Psoas muscle (tissue), 8 donors: Measurements from ENCODE around the gene CCNY. TPM values are rescaled to one million over a fixed set of nuclear protein-coding genes. Genes with fewer than 3 reads are reported as not detected.

Experiments used
- ATAC-seq, 4 donors: fragments of 200-7000 bp; cut with Tn5 transposase; one replicate each; pipeline ENCODE4 v1.9.1; 2020; ENCODE audit warnings: moderate library complexity in 3 of 4, mild to moderate bottlenecking in 2 of 4
- DNase-seq, 2 donors: peaks; one replicate each; pipeline ENCODE4 v3.0.0-alpha.2; 2020
- H3K27ac ChIP-seq: fragments of 200-600 bp; one replicate; pipeline ENCODE4 v1.8.0; 2022
- H3K27me3 ChIP-seq, 3 donors: fragments of 200-600 bp in 1 of 3; one replicate each; pipeline versions ENCODE4 v1.6.1 to v1.8.0; 2013 to 2022; ENCODE audit warnings: low read length in 2 of 3, mild to moderate bottlenecking in 2 of 3, moderate library complexity in 1 of 3; ENCODE audit not compliant: insufficient read depth in 3 of 3
- H3K36me3 ChIP-seq, 2 donors: fragments of 200-600 bp in 1 of 2; one replicate each; pipeline versions ENCODE4 v1.6.1 to v1.8.0; 2013 to 2022; ENCODE audit warnings: low read depth in 1 of 2, mild to moderate bottlenecking in 1 of 2, moderate library complexity in 1 of 2; ENCODE audit not compliant: insufficient read depth in 1 of 2
- H3K4me1 ChIP-seq: fragments of 200-600 bp; one replicate; pipeline ENCODE4 v1.8.0; 2022
- H3K4me3 ChIP-seq: fragments of 200-600 bp; one replicate; pipeline ENCODE4 v1.8.0; 2022; ENCODE audit warnings: mild to moderate bottlenecking
- H3K9me3 ChIP-seq: fragments of 200-600 bp; one replicate; pipeline ENCODE4 v1.8.0; 2022
- CTCF ChIP-seq: fragments of 200-600 bp; IDR thresholded peaks from one replicate; pipeline ENCODE4 v1.8.0; 2022; ENCODE audit warnings: antibody characterized with exemption
- WGBS, 3 donors: extraction: QIAGEN DNeasy Blood & Tissue Kit; methylation state at CpG; one replicate each; pipeline versions ENCODE4 v1.1.6 to v1.1.7; 2013; 5-methylcytosine and 5-hydroxymethylcytosine counted together
- intact Hi-C, 2 donors: fragments of 100-400 bp; cut with DNase I; formaldehyde crosslinking; loops; one replicate each; pipeline versions ENCODE4 v1.11.0 to v1.14.2; 2022
- polyA plus RNA-seq, 3 donors: library from polyadenylated mRNA; stranded (reverse); fragments of 200-250 nt; gene quantifications; one replicate each; pipeline ENCODE4 v1.2.3, GENCODE V29; 2013
- total RNA-seq, 4 donors: library from RNA; stranded (reverse); fragmentation: NEBNext Ultra II Directional in 2 of 4; extraction: Animal tissue kit (Norgen Biotek cat#: 25700) in 2 of 4; gene quantifications; one replicate each; pipeline versions ENCODE4 v1.2.1 to v1.2.4, GENCODE V29; 2021 to 2023
- donor health status: healthy with polysubstance abuse.
- donor health status: DM: no; HTN: no; CAD: no; lungs with moderate emphysema.
- donor health status: Bipolar disorder and iron deficiency.
- donor health status: healthy.
- donor health status: DM: yes; HTN: yes; CAD: no.
- donor health status: DM: no; HTN: no; CAD: no.
- donor health status: DM: no; HTN: no; CAD: no.
- donor health status: DM: yes; HTN: yes; CAD: no.

The CCNY gene
- total and polyA plus RNA-seq, 7 donors, result 21.2 to 55.8 (median 47.0) TPM

DNA sequence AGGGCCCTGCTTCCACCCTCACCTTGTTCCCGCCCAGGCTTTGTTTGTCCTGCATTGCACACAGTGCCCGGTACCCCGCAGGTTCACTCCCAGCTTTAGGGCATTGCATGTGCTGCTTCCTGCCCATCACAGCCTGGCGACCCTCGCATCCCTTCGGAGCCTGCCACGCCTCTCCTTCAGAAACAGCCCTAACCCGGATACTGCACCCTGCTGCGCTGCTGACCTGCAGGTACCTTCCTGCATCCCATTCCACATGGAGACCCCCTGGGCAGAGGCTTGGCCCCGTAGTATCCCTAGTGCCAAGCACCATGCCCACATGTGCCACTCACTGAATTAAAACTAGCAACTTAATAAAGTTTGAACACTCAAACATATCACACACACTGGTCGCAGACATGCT, 249.0 kb downstream of the CCNY start:
- no peak for DNase-seq
- intact Hi-C loops, result no loop called here
- H3K4me3 ChIP-seq, result no peak overlapping the region
- no peaks in the 10 kb centered on the region for H3K36me3 ChIP-seq
- no peaks in the 10 kb centered on the region for H3K9me3 ChIP-seq
- H3K4me1 ChIP-seq, result no peaks in the 10 kb centered on the region
- 94 to 97% (median 94%) methylated on average over 11 of the region's 11 CpGs for WGBS, 3 donors
- H3K27me3 ChIP-seq, result peaks cover 0 to 1% (median 0%) of the 10 kb centered on the region in 3 donors
- TF ChIP-seq CTCF, result no peak
- no peak for ATAC-seq
- H3K27ac ChIP-seq, result no peak overlapping the region

GRCh38 chr10:35585903-35586535, 249.7 kb downstream of the CCNY start:
- DNase-seq (no peak), ATAC-seq (peak in 1 of 4 donors; percentile 40)
- intact Hi-C loops, result no loop called here
- Histone ChIP-seq H3K4me3 (no peak overlapping the region), H3K36me3 (no peaks in the 10 kb centered on the region), H3K4me1 (no peaks in the 10 kb centered on the region), H3K9me3 (no peaks in the 10 kb centered on the region), H3K27me3 (peaks cover 0 to 1% (median 0%) of the 10 kb centered on the region in 3 donors), H3K27ac (no peak overlapping the region)
- no peak for TF ChIP-seq CTCF
- WGBS, 3 donors, result 29 to 31% (median 30%) methylated on average over 8 of the region's 8 CpGs

GRCh38 chr10:35588836-35589235, 252.5 kb downstream of the CCNY start:
- H3K27ac ChIP-seq, result no peak overlapping the region
- TF ChIP-seq CTCF, result no peak

GRCh38 chr10:35592441-35592840, 256.1 kb downstream of the CCNY start:
- 92 to 94% (median 93%) methylated on average over 4 of the region's 4 CpGs for WGBS, 3 donors
- H3K27me3 ChIP-seq, result no peaks in the 10 kb centered on the region
- H3K4me1 ChIP-seq, result no peaks in the 10 kb centered on the region
- no peaks in the 10 kb centered on the region for H3K9me3 ChIP-seq
- intact Hi-C loops, result loop anchor here in 1 of 2 donors (10.0 kb wide), 1 partner anchor 338 kb away; no protein-coding TSS in a partner anchor
- ATAC-seq (no peak), DNase-seq (no peak)
- no peak overlapping the region for H3K4me3 ChIP-seq
- TF ChIP-seq CTCF, result no peak
- H3K27ac ChIP-seq, result no peak overlapping the region
- no peaks in the 10 kb centered on the region for H3K36me3 ChIP-seq

More at GRCh38 chr10:35588836-35589235, 252.5 kb downstream of the CCNY start:
- Histone ChIP-seq H3K4me3 (no peak overlapping the region), H3K36me3 (no peaks in the 10 kb centered on the region), H3K4me1 (no peaks in the 10 kb centered on the region), H3K27me3 (peaks cover 0 to 1% (median 0%) of the 10 kb centered on the region in 3 donors), H3K9me3 (no peaks in the 10 kb centered on the region)
- intact Hi-C loops, result no loop called here
- ATAC-seq, result no peak
- no peak for DNase-seq
